H9 (cell line): ENCODE measurements around the gene NANOS1. TPM values are rescaled to one million over a fixed set of nuclear protein-coding genes. Genes with fewer than 3 reads are reported as not detected.
A peak's percentile ranks its signal among the peaks of the same experiment; 100 is the strongest.

Source experiments
- DNase-seq: peaks from one replicate; pipeline ENCODE4 v3.0.0-alpha.2; 2017
- H2AFZ ChIP-seq: one replicate; pipeline ENCODE4 v1.6.1; 2013; ENCODE audit warnings: mild to moderate bottlenecking, low read length, control low read depth, moderate library complexity
- H2AK5ac ChIP-seq: 2 replicates; pipeline ENCODE4 v1.6.1; 2013; ENCODE audit warnings: low read length, control low read depth, mixed read lengths; ENCODE audit not compliant: insufficient read length
- H2BK120ac ChIP-seq: one replicate; pipeline ENCODE4 v1.6.1; 2013; ENCODE audit warnings: low read depth, mild to moderate bottlenecking, low read length, control low read depth, inconsistent platforms; ENCODE audit not compliant: poor library complexity, severe bottlenecking
- H2BK12ac ChIP-seq: 2 replicates; pipeline ENCODE4 v1.6.1; 2013; ENCODE audit warnings: low read length, control low read depth, mixed read lengths, low read depth; ENCODE audit not compliant: insufficient read length
- H2BK15ac ChIP-seq: 2 replicates; pipeline ENCODE4 v1.6.1; 2013; ENCODE audit warnings: low read depth, low read length, control low read depth
- H2BK20ac ChIP-seq: one replicate; pipeline ENCODE4 v1.6.1; 2013; ENCODE audit warnings: low read depth, mild to moderate bottlenecking, low read length, control low read depth, inconsistent platforms; ENCODE audit not compliant: poor library complexity, severe bottlenecking
- H2BK5ac ChIP-seq: 2 replicates; pipeline ENCODE4 v1.6.1; 2013; ENCODE audit warnings: low read length, control low read depth, mixed read lengths; ENCODE audit not compliant: insufficient read length
- H3K14ac ChIP-seq: 2 replicates; pipeline ENCODE4 v1.6.1; 2013; ENCODE audit warnings: low read length, control low read depth; ENCODE audit not compliant: insufficient read depth
- H3K18ac ChIP-seq: 2 replicates; pipeline ENCODE4 v1.6.1; 2013; ENCODE audit warnings: low read depth, mild to moderate bottlenecking, mixed read lengths, low read length, control low read depth; ENCODE audit not compliant: insufficient read length
- H3K23ac ChIP-seq: 2 replicates; pipeline ENCODE4 v1.6.1; 2013; ENCODE audit warnings: low read length, control low read depth, mixed read lengths, low read depth; ENCODE audit not compliant: insufficient read length
- H3K23me2 ChIP-seq: 2 replicates; pipeline ENCODE4 v1.6.1; 2013; ENCODE audit warnings: low read depth, mild to moderate bottlenecking, mixed read lengths, low read length, control low read depth; ENCODE audit not compliant: insufficient read length, poor library complexity, severe bottlenecking
- H3K27ac ChIP-seq: 2 replicates; pipeline ENCODE4 v1.5.1; 2013; ENCODE audit warnings: low read length, control low read depth, mixed read lengths, low read depth; ENCODE audit not compliant: insufficient read length
- H3K27me3 ChIP-seq: 2 replicates; pipeline ENCODE4 v1.6.1; 2013; ENCODE audit warnings: low read length, control low read depth, inconsistent platforms; ENCODE audit not compliant: insufficient read depth
- H3K4ac ChIP-seq: 2 replicates; pipeline ENCODE4 v1.6.1; 2013; ENCODE audit warnings: low read depth, mild to moderate bottlenecking, control low read depth, inconsistent platforms, low read length, moderate library complexity
- H3K4me1 ChIP-seq: 2 replicates; pipeline ENCODE4 v1.6.1; 2013; ENCODE audit warnings: low read length, control low read depth, inconsistent platforms; ENCODE audit not compliant: insufficient read depth
- H3K4me2 ChIP-seq: 2 replicates; pipeline ENCODE4 v1.6.1; 2013; ENCODE audit warnings: low read length, control low read depth, mixed read lengths; ENCODE audit not compliant: insufficient read length, insufficient read depth
- H3K56ac ChIP-seq: 2 replicates; pipeline ENCODE4 v1.6.1; 2013; ENCODE audit warnings: low read depth, mild to moderate bottlenecking, mixed read lengths, low read length, control low read depth; ENCODE audit not compliant: insufficient read length
- H3K79me1 ChIP-seq: 2 replicates; pipeline ENCODE4 v1.6.1; 2013; ENCODE audit warnings: low read depth, mild to moderate bottlenecking, moderate library complexity, low read length, control low read depth, inconsistent platforms; ENCODE audit not compliant: insufficient read depth, poor library complexity, severe bottlenecking
- H3K79me2 ChIP-seq: 2 replicates; pipeline ENCODE4 v1.6.1; 2013; ENCODE audit warnings: low read length, control low read depth, inconsistent platforms; ENCODE audit not compliant: insufficient read depth
- H3K9ac ChIP-seq: 2 replicates; pipeline ENCODE4 v1.6.1; 2013; ENCODE audit warnings: low read length, control low read depth, mixed read lengths; ENCODE audit not compliant: insufficient read length; ENCODE audit errors: extremely low read depth
- H3K9me3 ChIP-seq: one replicate; pipeline ENCODE4 v1.6.1; 2013; ENCODE audit warnings: low read depth, low read length, inconsistent platforms; ENCODE audit not compliant: control insufficient read depth
- H3T11ph ChIP-seq: one replicate; pipeline ENCODE4 v1.6.1; 2013; ENCODE audit warnings: mild to moderate bottlenecking, low read length, control low read depth, inconsistent platforms
- H4K20me1 ChIP-seq: one replicate; pipeline ENCODE4 v1.6.1; 2013; ENCODE audit not compliant: control insufficient read depth, insufficient read length, insufficient read depth
- H4K5ac ChIP-seq: 2 replicates; pipeline ENCODE4 v1.6.1; 2013; ENCODE audit warnings: low read depth, mild to moderate bottlenecking, mixed read lengths, low read length, control low read depth; ENCODE audit not compliant: insufficient read length
- H4K8ac ChIP-seq: replicated peaks from 2 replicates; pipeline ENCODE4 v1.6.1; 2013; ENCODE audit warnings: low read length, control low read depth, mixed read lengths, low read depth; ENCODE audit not compliant: insufficient read length
- H4K91ac ChIP-seq: 2 replicates; pipeline ENCODE4 v1.6.1; 2013; ENCODE audit warnings: low read depth, mild to moderate bottlenecking, moderate library complexity, mixed read lengths, low read length, control low read depth; ENCODE audit not compliant: insufficient read length
- H3K27ac Mint-ChIP-seq, 3 experiments: 2 replicates in 2 of 3; 3 replicates in 1 of 3; pipeline ENCODE4 v1.8.0; 2020 to 2021; ENCODE audit warnings: mixed read lengths in 3 of 3, mild to moderate bottlenecking in 1 of 3, moderate library complexity in 1 of 3
- H3K27me3 Mint-ChIP-seq: 2 replicates; pipeline ENCODE4 v1.8.0; 2021; ENCODE audit warnings: low read depth, mild to moderate bottlenecking, moderate library complexity, mixed read lengths
- H3K36me3 Mint-ChIP-seq, 3 experiments: 2 replicates in 2 of 3; 3 replicates in 1 of 3; pipeline ENCODE4 v1.8.0; 2020 to 2021; ENCODE audit warnings: low read depth in 3 of 3, mixed read lengths in 3 of 3; ENCODE audit not compliant: insufficient read depth in 1 of 3
- H3K4me1 Mint-ChIP-seq, 2 experiments: 2 replicates each; pipeline ENCODE4 v1.8.0; 2020; ENCODE audit warnings: mixed read lengths in 2 of 2
- H3K4me3 Mint-ChIP-seq, 2 experiments: 2 replicates in 1 of 2; 3 replicates in 1 of 2; pipeline ENCODE4 v1.8.0; 2020 to 2021; ENCODE audit warnings: mild to moderate bottlenecking in 2 of 2, mixed read lengths in 2 of 2, moderate library complexity in 1 of 2
- H3K9me3 Mint-ChIP-seq, 2 experiments: 2 replicates in 1 of 2; 3 replicates in 1 of 2; pipeline ENCODE4 v1.8.0; 2020; ENCODE audit warnings: mild to moderate bottlenecking in 2 of 2, mixed read lengths in 2 of 2, moderate library complexity in 1 of 2
- CTCF ChIP-seq: fragments of 200-600 bp; sonication (generic); conservative IDR thresholded peaks from 3 replicates; pipeline ENCODE4 v1.8.0; 2021; ENCODE audit warnings: antibody characterized with exemption, mild to moderate bottlenecking
- WGBS: extraction: QIAGEN DNeasy Blood & Tissue Kit; methylation state at CpG from one replicate; pipeline ENCODE4 v1.1.7; 2013; ENCODE audit warnings: missing lambda C conversion rate, low lambda C conversion rate, mixed read lengths; ENCODE audit not compliant: insufficient read length; ENCODE audit errors: extremely low coverage; 5-methylcytosine and 5-hydroxymethylcytosine counted together
- total RNA-seq: library from RNA; stranded (reverse); gene quantifications from 2 replicates; pipeline ENCODE4 v1.2.1, GENCODE V29; 2021

Gene NANOS1
- total RNA-seq, 1 experiment from 2014 or later = 4.5 TPM

GRCh38 chr10:119079599-119080520, 50.3 kb downstream of the NANOS1 start:
- H3K9me3 Mint-ChIP-seq = peaks cover 0 to 2% of the 10 kb centered on the region in 2 experiments; a peak in 2 of 5 replicates
- H3K23ac ChIP-seq = no peak overlapping the region
- H3K4me1 ChIP-seq = no peaks in the 10 kb centered on the region
- peak overlapping the region; percentile 94 for H3K9ac ChIP-seq
- peak overlapping the region; percentile 53 for H4K91ac ChIP-seq
- H2AFZ ChIP-seq = no peak overlapping the region
- H3K27me3 ChIP-seq = no peaks in the 10 kb centered on the region
- peak; percentile 40 for DNase-seq
- no peak overlapping the region for H3K27ac ChIP-seq
- H3K4me2 ChIP-seq = peak overlapping the region; percentile 88
- H3K36me3 Mint-ChIP-seq = peaks cover 20 to 34% (median 20%) of the 10 kb centered on the region in 3 experiments
- H4K20me1 ChIP-seq = no peaks in the 10 kb centered on the region
- H2BK20ac ChIP-seq = no peak overlapping the region
- H2BK15ac ChIP-seq = no peak overlapping the region
- H3K4me1 Mint-ChIP-seq = peaks cover 18 to 25% of the 10 kb centered on the region in 2 experiments
- no peak overlapping the region for H2BK12ac ChIP-seq
- peak overlapping the region; percentile 94 to 99 for H3K4me3 Mint-ChIP-seq
- H3K23me2 ChIP-seq = peaks cover 5% of the 10 kb centered on the region
- H3K79me2 ChIP-seq = peaks cover 47% of the 10 kb centered on the region
- no peak overlapping the region for H3T11ph ChIP-seq
- H2BK120ac ChIP-seq = no peak overlapping the region
- H3K9me3 ChIP-seq = no peaks in the 10 kb centered on the region
- H3K27ac Mint-ChIP-seq = peak overlapping the region; percentile 80 to 99 (median 99)
- TF ChIP-seq CTCF = no peak
- H3K27me3 Mint-ChIP-seq = no peaks in the 10 kb centered on the region
- H4K8ac ChIP-seq = no peak overlapping the region
- H2AK5ac ChIP-seq = no peak overlapping the region
- peak overlapping the region; percentile 59; the same call in 1 of the 2 replicates for H3K4ac ChIP-seq
- no peak overlapping the region for H4K5ac ChIP-seq
- H3K56ac ChIP-seq = no peak overlapping the region
- no peaks in the 10 kb centered on the region for H3K79me1 ChIP-seq
- peak overlapping the region; percentile 93 for H3K14ac ChIP-seq
- H2BK5ac ChIP-seq = no peak overlapping the region
- WGBS = no CpG with 5 or more reads among the region's 48 CpGs
- peak overlapping the region; percentile 84 for H3K18ac ChIP-seq
